Fibroblast of lung (primary cell): ENCODE data around the gene ZNF534. TPM values are rescaled to one million over a fixed set of nuclear protein-coding genes. Genes with fewer than 3 reads are reported as not detected.

Source experiments
- DNase-seq, 2 donors: peaks; one replicate each; pipeline versions ENCODE4 v3.0.0 to v3.0.0-alpha.2; 2010; ENCODE audit warnings: low read depth in 2 of 2
- H2AFZ ChIP-seq: 2 replicates; pipeline ENCODE4 v1.5.1; 2012; ENCODE audit warnings: low read length, control low read depth, inconsistent platforms
- H3K27ac ChIP-seq: 2 replicates; pipeline ENCODE4 v1.5.1; 2011; ENCODE audit warnings: low read length, control low read depth; ENCODE audit not compliant: insufficient read depth
- H3K27me3 ChIP-seq: 2 replicates; pipeline ENCODE4 v1.5.1; 2011; ENCODE audit warnings: mild to moderate bottlenecking, low read length; ENCODE audit not compliant: control insufficient read depth, insufficient read depth
- H3K36me3 ChIP-seq: 2 replicates; pipeline ENCODE4 v1.5.1; 2011; ENCODE audit warnings: low read length; ENCODE audit not compliant: control insufficient read depth, insufficient read depth
- H3K4me1 ChIP-seq: 2 replicates; pipeline ENCODE4 v1.5.1; 2011; ENCODE audit warnings: low read length; ENCODE audit not compliant: control insufficient read depth, insufficient read depth; ENCODE audit errors: extremely low read depth
- H3K4me2 ChIP-seq: 2 replicates; pipeline ENCODE4 v1.5.1; 2011; ENCODE audit warnings: low read length, control low read depth; ENCODE audit not compliant: insufficient read depth; ENCODE audit errors: extremely low read depth
- H3K4me3 ChIP-seq, 4 experiments: fragments of 200-600 bp in 1 of 4; sonication (generic) in 1 of 4; replicated peaks in 1 of 4; 2 replicates each; pipeline ENCODE4 v1.5.1; 2011 to 2016; ENCODE audit warnings: low read length in 4 of 4, low read depth in 3 of 4, mild to moderate bottlenecking in 3 of 4, control low read depth in 2 of 4, inconsistent platforms in 1 of 4, mixed read lengths in 1 of 4; ENCODE audit not compliant: insufficient read depth in 1 of 4; ENCODE audit errors: control extremely low read depth in 1 of 4
- H3K79me2 ChIP-seq: 2 replicates; pipeline ENCODE4 v1.5.1; 2012; ENCODE audit warnings: mild to moderate bottlenecking, low read length, inconsistent platforms; ENCODE audit not compliant: control insufficient read depth, insufficient read depth
- H3K9ac ChIP-seq: 2 replicates; pipeline ENCODE4 v1.5.1; 2011; ENCODE audit warnings: mild to moderate bottlenecking, low read length, control low read depth; ENCODE audit not compliant: insufficient read depth
- H3K9me3 ChIP-seq: 2 replicates; pipeline ENCODE4 v1.5.1; 2012; ENCODE audit warnings: low read depth, low read length; ENCODE audit not compliant: control insufficient read depth, insufficient read depth
- H4K20me1 ChIP-seq: 2 replicates; pipeline ENCODE4 v1.5.1; 2011; ENCODE audit warnings: low read length; ENCODE audit not compliant: control insufficient read depth, insufficient read depth; ENCODE audit errors: extremely low read depth
- CTCF ChIP-seq, 2 donors: IDR thresholded peaks in 1 of 2; conservative IDR thresholded peaks in 1 of 2; 1 replicate in 1 of 2; 2 replicates in 1 of 2; pipeline ENCODE4 v1.5.1; 2011 to 2012; ENCODE audit warnings: low read length in 2 of 2, control low read depth in 1 of 2, inconsistent platforms in 1 of 2, low read depth in 1 of 2, mild to moderate bottlenecking in 1 of 2
- EZH2 ChIP-seq: IDR thresholded peaks from 2 replicates; pipeline ENCODE4 v1.5.1; 2012; ENCODE audit warnings: low read length, control low read depth, mild to moderate bottlenecking; ENCODE audit errors: missing control alignments
- polyA plus RNA-seq, 2 donors: library from polyadenylated mRNA; depleted of rRNA in 1 of 2; stranded (reverse) in 1 of 2; unstranded in 1 of 2; fragments of >200 nt; gene quantifications; 2 replicates each; pipeline ENCODE4 v1.2.1, GENCODE V29; 2011 to 2012; ENCODE audit warnings: missing spikeins in 1 of 2
- total RNA-seq: library from RNA; depleted of rRNA; stranded (reverse); fragments of >200 nt; gene quantifications from 2 replicates; pipeline ENCODE4 v1.2.1, GENCODE V29; 2014

ZNF534 gene
- total and polyA plus RNA-seq, 2 donors (not counting 1 experiment from before 2014, with no cell fraction given): 0.05 to 0.17 TPM

DNA sequence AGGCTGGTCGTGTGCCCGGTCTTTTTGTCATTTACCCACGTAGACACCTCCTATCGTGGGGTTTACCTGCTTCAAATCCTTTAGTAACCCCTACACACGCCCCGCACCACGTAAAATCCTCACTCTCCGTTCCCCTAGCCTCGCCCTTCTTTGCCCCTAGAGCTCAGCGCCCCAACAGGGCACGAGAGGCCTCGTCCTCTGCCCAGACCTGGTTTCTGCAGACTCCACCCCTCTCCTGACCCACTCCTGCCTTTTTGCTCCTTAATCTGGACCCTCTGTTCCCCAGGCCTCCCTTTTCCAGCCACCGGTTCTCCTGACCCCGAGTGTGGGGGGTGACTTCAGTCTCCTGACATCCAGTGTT is 30.9 kb upstream of the ZNF534 start:
- DNase-seq: peak in 1 of 2 donors; percentile 11
- Histone ChIP-seq H4K20me1 (no peaks in the 10 kb centered on the region), H3K4me2 (peak overlapping the region; percentile 80), H3K79me2 (no peaks in the 10 kb centered on the region), H3K4me1 (no peaks in the 10 kb centered on the region), H3K4me3 (peak overlapping the region; percentile 23 to 95 (median 66)), H2AFZ (peak overlapping the region; percentile 2), H3K36me3 (peaks cover 2% of the 10 kb centered on the region), H3K27me3 (no peaks in the 10 kb centered on the region), H3K9ac (peak overlapping the region; percentile 59), H3K27ac (peak overlapping the region; percentile 70), H3K9me3 (no peaks in the 10 kb centered on the region)
- TF ChIP-seq EZH2: no peak
- TF ChIP-seq CTCF (conservative IDR thresholded peaks at IDR 0.05 in 1 of 2, IDR thresholded peaks at IDR 0.05 in 1 of 2; ENCODE audit: low read depth in 1 of 2, low read length in 2 of 2): peak in 1 of 2 donors; percentile 7

DNA sequence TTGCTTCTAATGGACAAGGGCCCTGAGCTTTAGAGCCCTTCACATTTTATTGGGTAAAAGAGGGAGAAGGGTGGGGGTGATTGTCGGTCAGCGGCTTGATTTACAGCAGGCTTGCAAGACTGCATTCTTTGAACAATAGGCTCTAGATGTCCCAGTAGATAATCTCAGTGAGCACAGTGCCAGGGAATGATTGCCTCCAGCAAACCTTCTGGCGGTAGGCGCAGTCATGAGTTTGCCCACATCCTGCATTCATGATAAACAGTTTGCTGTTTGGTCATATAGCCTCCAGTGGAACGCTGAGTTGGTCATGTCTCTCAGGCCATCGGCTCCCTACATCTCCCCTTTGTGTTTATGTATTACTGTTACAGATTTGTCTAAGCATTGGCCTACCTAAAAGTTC is 18.7 kb upstream of the ZNF534 start:
- Histone ChIP-seq H4K20me1 (no peaks in the 10 kb centered on the region), H3K4me2 (no peak overlapping the region), H3K9ac (no peak overlapping the region), H3K4me3 (no peak overlapping the region), H3K36me3 (peaks cover 6% of the 10 kb centered on the region), H3K27me3 (no peaks in the 10 kb centered on the region), H2AFZ (no peak overlapping the region), H3K9me3 (no peaks in the 10 kb centered on the region), H3K79me2 (no peaks in the 10 kb centered on the region), H3K4me1 (no peaks in the 10 kb centered on the region), H3K27ac (no peak overlapping the region)
- no peak for DNase-seq
- no peak for TF ChIP-seq EZH2
- TF ChIP-seq CTCF (conservative IDR thresholded peaks at IDR 0.05 in 1 of 2, IDR thresholded peaks at IDR 0.05 in 1 of 2; ENCODE audit: low read depth in 1 of 2, low read length in 2 of 2): no peak

GRCh38 chr19:52415711-52416110 is 13.2 kb upstream of the ZNF534 start:
- no peaks in the 10 kb centered on the region for H3K27me3 ChIP-seq
- H3K36me3 ChIP-seq: no peaks in the 10 kb centered on the region
- H3K4me2 ChIP-seq: no peak overlapping the region
- H3K79me2 ChIP-seq: no peaks in the 10 kb centered on the region
- H3K27ac ChIP-seq: no peak overlapping the region
- no peaks in the 10 kb centered on the region for H4K20me1 ChIP-seq
- no peaks in the 10 kb centered on the region for H3K9me3 ChIP-seq
- TF ChIP-seq CTCF (conservative IDR thresholded peaks at IDR 0.05 in 1 of 2, IDR thresholded peaks at IDR 0.05 in 1 of 2; ENCODE audit: low read depth in 1 of 2, low read length in 2 of 2): no peak
- TF ChIP-seq EZH2: no peak
- H2AFZ ChIP-seq: no peak overlapping the region
- H3K4me3 ChIP-seq: no peak overlapping the region
- no peaks in the 10 kb centered on the region for H3K4me1 ChIP-seq
- H3K9ac ChIP-seq: no peak overlapping the region
- no peak for DNase-seq
